WTC11 (cell line): ENCODE measurements around the gene AGTR1. TPM values are rescaled to one million over a fixed set of nuclear protein-coding genes. Genes with fewer than 3 reads are reported as not detected.

Experiments used
- ATAC-seq: fragments of 200-7000 bp; cut with Tn5 transposase; 2 replicates; pipeline ENCODE4 v1.10.0; 2021; ENCODE audit warnings: mild to moderate bottlenecking, moderate library complexity
- CTCF ChIA-PET: fragments of 300-600 bp; sonication (Branson Sonifier 250); formaldehyde crosslinking; loops from one replicate; lab custom pipeline; 2021; ENCODE audit warnings: antibody characterized with exemption; lab: Charles Lee
- POLR2A ChIA-PET: fragments of 350-600 bp; sonication (Branson Sonifier 250); formaldehyde crosslinking; loops from one replicate; lab custom pipeline; 2021; ENCODE audit warnings: antibody characterized with exemption; lab: Charles Lee
- DNase-seq: peaks from one replicate; pipeline ENCODE4 v3.0.0; 2021; ENCODE audit warnings: low spot score
- H3K27ac Mint-ChIP-seq: 2 replicates; pipeline ENCODE4 v1.8.0; 2021; ENCODE audit warnings: mixed read lengths
- H3K27me3 Mint-ChIP-seq: 2 replicates; pipeline ENCODE4 v1.8.0; 2021; ENCODE audit warnings: low read depth, mild to moderate bottlenecking, moderate library complexity, mixed read lengths
- H3K36me3 Mint-ChIP-seq: 2 replicates; pipeline ENCODE4 v1.8.0; 2021; ENCODE audit warnings: mixed read lengths
- H3K4me1 Mint-ChIP-seq: 2 replicates; pipeline ENCODE4 v1.8.0; 2022; ENCODE audit warnings: mixed read lengths
- H3K4me3 Mint-ChIP-seq: 2 replicates; pipeline ENCODE4 v1.8.0; 2021; ENCODE audit warnings: mild to moderate bottlenecking, moderate library complexity, mixed read lengths
- H3K9me3 Mint-ChIP-seq: 2 replicates; pipeline ENCODE4 v1.8.0; 2021; ENCODE audit warnings: mixed read lengths
- CBFB ChIP-seq: sonication (generic); formaldehyde crosslinking; IDR thresholded peaks from 2 replicates; pipeline ENCODE4 v1.8.1; 2022; ENCODE audit warnings: mild to moderate bottlenecking, low read depth, missing genetic modification reagents
- HMGA2 ChIP-seq: fragments of 250-450 bp; sonication (Bioruptor Pico); IDR thresholded peaks from 2 replicates; pipeline ENCODE4 v1.4.0; 2021; ENCODE audit warnings: mild to moderate bottlenecking, moderate library complexity
- IRF2 ChIP-seq: sonication (generic); formaldehyde crosslinking; IDR thresholded peaks from 2 replicates; pipeline ENCODE4 v1.8.0; 2022; ENCODE audit warnings: low read depth, missing genetic modification reagents, borderline replicate concordance
- MXD4 ChIP-seq: fragments of 250-450 bp; sonication (Bioruptor Pico); IDR thresholded peaks from 2 replicates; pipeline ENCODE4 v1.8.0; 2021; ENCODE audit warnings: mild to moderate bottlenecking, moderate library complexity, borderline replicate concordance
- NR2C2 ChIP-seq: sonication (generic); formaldehyde crosslinking; IDR thresholded peaks from 2 replicates; pipeline ENCODE4 v1.8.0; 2022; ENCODE audit warnings: mild to moderate bottlenecking, missing genetic modification reagents
- RORB ChIP-seq: fragments of 250-450 bp; sonication (Bioruptor Pico); IDR thresholded peaks from 2 replicates; pipeline ENCODE4 v1.9.0; 2021; ENCODE audit warnings: mild to moderate bottlenecking
- TP53 ChIP-seq: sonication (generic); formaldehyde crosslinking; IDR thresholded peaks from 2 replicates; pipeline ENCODE4 v1.8.1; 2023; ENCODE audit warnings: mild to moderate bottlenecking, missing genetic modification reagents
- ZBTB21 ChIP-seq: sonication (generic); formaldehyde crosslinking; IDR thresholded peaks from 2 replicates; pipeline ENCODE4 v1.8.1; 2023; ENCODE audit warnings: mild to moderate bottlenecking, missing genetic modification reagents, borderline replicate concordance
- ZNF121 ChIP-seq: sonication (generic); formaldehyde crosslinking; IDR thresholded peaks from 2 replicates; pipeline ENCODE4 v1.8.0; 2023; ENCODE audit warnings: missing genetic modification reagents
- ZNF219 ChIP-seq: sonication (generic); formaldehyde crosslinking; IDR thresholded peaks from 2 replicates; pipeline ENCODE4 v1.8.0; 2023; ENCODE audit warnings: missing genetic modification reagents, mild to moderate bottlenecking, borderline replicate concordance
- ZNF317 ChIP-seq: sonication (generic); formaldehyde crosslinking; IDR thresholded peaks from 2 replicates; pipeline ENCODE4 v1.8.1; 2023; ENCODE audit warnings: low read depth, mild to moderate bottlenecking, moderate library complexity, missing genetic modification reagents, borderline replicate concordance
- ZNF416 ChIP-seq: fragments of 250-450 bp; sonication (Bioruptor Pico); IDR thresholded peaks from 2 replicates; pipeline ENCODE4 v1.9.0; 2021; ENCODE audit warnings: mild to moderate bottlenecking, inconsistent platforms
- ZNF423 ChIP-seq: fragments of 250-450 bp; sonication (Bioruptor Pico); IDR thresholded peaks from 2 replicates; pipeline ENCODE4 v2.1.2; 2022; ENCODE audit warnings: mild to moderate bottlenecking, moderate library complexity
- total RNA-seq: library from RNA; stranded (reverse); gene quantifications from 3 replicates; pipeline ENCODE4 v1.2.3, GENCODE V29; 2021
- TF ChIP-seq, protein P1 (sequence below): sonication (generic); formaldehyde crosslinking; IDR thresholded peaks from 2 replicates; pipeline ENCODE4 v1.8.1; 2023; ENCODE audit warnings: mild to moderate bottlenecking, moderate library complexity, missing genetic modification reagents
- TF ChIP-seq, protein P2 (sequence below): sonication (generic); formaldehyde crosslinking; IDR thresholded peaks from 2 replicates; pipeline ENCODE4 v1.8.1; 2023; ENCODE audit warnings: mild to moderate bottlenecking, missing genetic modification reagents, borderline replicate concordance
- TF ChIP-seq, protein P3 (sequence below): sonication (generic); formaldehyde crosslinking; conservative IDR thresholded peaks from 2 replicates; pipeline ENCODE4 v1.8.1; 2023; ENCODE audit warnings: mild to moderate bottlenecking, low read depth, missing genetic modification reagents, moderate library complexity
- TF ChIP-seq, protein P4 (sequence below): fragments of 250-450 bp; sonication (Bioruptor Pico); IDR thresholded peaks from 2 replicates; pipeline ENCODE4 v2.1.2; 2022; ENCODE audit warnings: mild to moderate bottlenecking, moderate library complexity
- TF ChIP-seq, protein P5 (sequence below): fragments of 250-450 bp; sonication (Bioruptor Pico); IDR thresholded peaks from 2 replicates; pipeline ENCODE4 v1.9.0; 2021; ENCODE audit warnings: mild to moderate bottlenecking

AGTR1 gene
- total RNA-seq, 1 experiment from 2014 or later, result 0.13 TPM

DNA sequence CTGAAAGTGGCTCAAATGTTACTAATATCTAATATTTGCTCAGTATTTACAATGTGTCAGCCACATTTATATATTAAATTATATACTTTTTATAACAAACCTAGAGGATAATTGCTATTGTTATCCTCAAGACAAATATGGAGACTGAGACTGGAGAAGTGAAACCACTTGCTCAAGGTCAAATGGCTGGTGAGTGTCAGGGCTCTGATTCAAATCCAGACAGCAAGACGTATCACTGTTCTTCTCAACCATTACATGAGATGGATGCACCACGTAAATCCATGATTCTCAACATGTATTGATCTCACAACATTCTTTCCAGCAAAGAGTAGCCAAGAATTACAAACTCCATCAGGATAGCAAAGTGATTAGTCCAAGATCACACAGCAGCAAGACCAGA is 76.1 kb downstream of the AGTR1 start:
- H3K27me3 Mint-ChIP-seq, result no peaks in the 10 kb centered on the region
- ChIA-PET POLR2A (no interaction called here), CTCF (no interaction called here)
- H3K36me3 Mint-ChIP-seq, result no peaks in the 10 kb centered on the region
- H3K27ac Mint-ChIP-seq, result no peak overlapping the region
- H3K4me3 Mint-ChIP-seq, result no peak overlapping the region
- no peaks in the 10 kb centered on the region for H3K4me1 Mint-ChIP-seq
- TF ChIP-seq MXD4 (CRISPR knock-in tag), result no peak
- TF ChIP-seq ZBTB21 (CRISPR knock-in tag), result no peak
- TF ChIP-seq, protein P1, sequence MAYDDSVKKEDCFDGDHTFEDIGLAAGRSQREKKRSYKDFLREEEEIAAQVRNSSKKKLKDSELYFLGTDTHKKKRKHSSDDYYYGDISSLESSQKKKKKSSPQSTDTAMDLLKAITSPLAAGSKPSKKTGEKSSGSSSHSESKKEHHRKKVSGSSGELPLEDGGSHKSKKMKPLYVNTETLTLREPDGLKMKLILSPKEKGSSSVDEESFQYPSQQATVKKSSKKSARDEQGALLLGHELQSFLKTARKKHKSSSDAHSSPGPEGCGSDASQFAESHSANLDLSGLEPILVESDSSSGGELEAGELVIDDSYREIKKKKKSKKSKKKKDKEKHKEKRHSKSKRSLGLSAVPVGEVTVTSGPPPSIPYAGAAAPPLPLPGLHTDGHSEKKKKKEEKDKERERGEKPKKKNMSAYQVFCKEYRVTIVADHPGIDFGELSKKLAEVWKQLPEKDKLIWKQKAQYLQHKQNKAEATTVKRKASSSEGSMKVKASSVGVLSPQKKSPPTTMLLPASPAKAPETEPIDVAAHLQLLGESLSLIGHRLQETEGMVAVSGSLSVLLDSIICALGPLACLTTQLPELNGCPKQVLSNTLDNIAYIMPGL, result no peak
- TF ChIP-seq ZNF121 (CRISPR knock-in tag), result no peak
- TF ChIP-seq NR2C2 (CRISPR knock-in tag), result no peak
- TF ChIP-seq, protein P2, sequence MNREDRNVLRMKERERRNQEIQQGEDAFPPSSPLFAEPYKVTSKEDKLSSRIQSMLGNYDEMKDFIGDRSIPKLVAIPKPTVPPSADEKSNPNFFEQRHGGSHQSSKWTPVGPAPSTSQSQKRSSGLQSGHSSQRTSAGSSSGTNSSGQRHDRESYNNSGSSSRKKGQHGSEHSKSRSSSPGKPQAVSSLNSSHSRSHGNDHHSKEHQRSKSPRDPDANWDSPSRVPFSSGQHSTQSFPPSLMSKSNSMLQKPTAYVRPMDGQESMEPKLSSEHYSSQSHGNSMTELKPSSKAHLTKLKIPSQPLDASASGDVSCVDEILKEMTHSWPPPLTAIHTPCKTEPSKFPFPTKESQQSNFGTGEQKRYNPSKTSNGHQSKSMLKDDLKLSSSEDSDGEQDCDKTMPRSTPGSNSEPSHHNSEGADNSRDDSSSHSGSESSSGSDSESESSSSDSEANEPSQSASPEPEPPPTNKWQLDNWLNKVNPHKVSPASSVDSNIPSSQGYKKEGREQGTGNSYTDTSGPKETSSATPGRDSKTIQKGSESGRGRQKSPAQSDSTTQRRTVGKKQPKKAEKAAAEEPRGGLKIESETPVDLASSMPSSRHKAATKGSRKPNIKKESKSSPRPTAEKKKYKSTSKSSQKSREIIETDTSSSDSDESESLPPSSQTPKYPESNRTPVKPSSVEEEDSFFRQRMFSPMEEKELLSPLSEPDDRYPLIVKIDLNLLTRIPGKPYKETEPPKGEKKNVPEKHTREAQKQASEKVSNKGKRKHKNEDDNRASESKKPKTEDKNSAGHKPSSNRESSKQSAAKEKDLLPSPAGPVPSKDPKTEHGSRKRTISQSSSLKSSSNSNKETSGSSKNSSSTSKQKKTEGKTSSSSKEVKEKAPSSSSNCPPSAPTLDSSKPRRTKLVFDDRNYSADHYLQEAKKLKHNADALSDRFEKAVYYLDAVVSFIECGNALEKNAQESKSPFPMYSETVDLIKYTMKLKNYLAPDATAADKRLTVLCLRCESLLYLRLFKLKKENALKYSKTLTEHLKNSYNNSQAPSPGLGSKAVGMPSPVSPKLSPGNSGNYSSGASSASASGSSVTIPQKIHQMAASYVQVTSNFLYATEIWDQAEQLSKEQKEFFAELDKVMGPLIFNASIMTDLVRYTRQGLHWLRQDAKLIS (CRISPR knock-in tag), result no peak
- no peak for TF ChIP-seq ZNF219 (CRISPR knock-in tag)
- TF ChIP-seq ZNF416, result no peak
- TF ChIP-seq, protein P3, sequence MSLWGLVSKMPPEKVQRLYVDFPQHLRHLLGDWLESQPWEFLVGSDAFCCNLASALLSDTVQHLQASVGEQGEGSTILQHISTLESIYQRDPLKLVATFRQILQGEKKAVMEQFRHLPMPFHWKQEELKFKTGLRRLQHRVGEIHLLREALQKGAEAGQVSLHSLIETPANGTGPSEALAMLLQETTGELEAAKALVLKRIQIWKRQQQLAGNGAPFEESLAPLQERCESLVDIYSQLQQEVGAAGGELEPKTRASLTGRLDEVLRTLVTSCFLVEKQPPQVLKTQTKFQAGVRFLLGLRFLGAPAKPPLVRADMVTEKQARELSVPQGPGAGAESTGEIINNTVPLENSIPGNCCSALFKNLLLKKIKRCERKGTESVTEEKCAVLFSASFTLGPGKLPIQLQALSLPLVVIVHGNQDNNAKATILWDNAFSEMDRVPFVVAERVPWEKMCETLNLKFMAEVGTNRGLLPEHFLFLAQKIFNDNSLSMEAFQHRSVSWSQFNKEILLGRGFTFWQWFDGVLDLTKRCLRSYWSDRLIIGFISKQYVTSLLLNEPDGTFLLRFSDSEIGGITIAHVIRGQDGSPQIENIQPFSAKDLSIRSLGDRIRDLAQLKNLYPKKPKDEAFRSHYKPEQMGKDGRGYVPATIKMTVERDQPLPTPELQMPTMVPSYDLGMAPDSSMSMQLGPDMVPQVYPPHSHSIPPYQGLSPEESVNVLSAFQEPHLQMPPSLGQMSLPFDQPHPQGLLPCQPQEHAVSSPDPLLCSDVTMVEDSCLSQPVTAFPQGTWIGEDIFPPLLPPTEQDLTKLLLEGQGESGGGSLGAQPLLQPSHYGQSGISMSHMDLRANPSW (CRISPR knock-in tag), result no peak
- no peak for TF ChIP-seq ZNF317 (CRISPR knock-in tag)
- no peak for TF ChIP-seq CBFB (CRISPR knock-in tag)
- TF ChIP-seq RORB, result no peak
- TF ChIP-seq, protein P4, sequence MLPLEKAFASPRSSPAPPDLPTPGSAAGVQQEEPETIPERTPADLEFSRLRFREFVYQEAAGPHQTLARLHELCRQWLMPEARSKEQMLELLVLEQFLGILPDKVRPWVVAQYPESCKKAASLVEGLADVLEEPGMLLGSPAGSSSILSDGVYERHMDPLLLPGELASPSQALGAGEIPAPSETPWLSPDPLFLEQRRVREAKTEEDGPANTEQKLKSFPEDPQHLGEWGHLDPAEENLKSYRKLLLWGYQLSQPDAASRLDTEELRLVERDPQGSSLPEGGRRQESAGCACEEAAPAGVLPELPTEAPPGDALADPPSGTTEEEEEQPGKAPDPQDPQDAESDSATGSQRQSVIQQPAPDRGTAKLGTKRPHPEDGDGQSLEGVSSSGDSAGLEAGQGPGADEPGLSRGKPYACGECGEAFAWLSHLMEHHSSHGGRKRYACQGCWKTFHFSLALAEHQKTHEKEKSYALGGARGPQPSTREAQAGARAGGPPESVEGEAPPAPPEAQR (CRISPR knock-in tag), result no peak
- no peak for TF ChIP-seq IRF2 (CRISPR knock-in tag)
- TF ChIP-seq ZNF423 (CRISPR knock-in tag), result no peak
- TF ChIP-seq TP53 (CRISPR knock-in tag), result no peak
- no peak for TF ChIP-seq HMGA2 (CRISPR knock-in tag)
- TF ChIP-seq, protein P5, sequence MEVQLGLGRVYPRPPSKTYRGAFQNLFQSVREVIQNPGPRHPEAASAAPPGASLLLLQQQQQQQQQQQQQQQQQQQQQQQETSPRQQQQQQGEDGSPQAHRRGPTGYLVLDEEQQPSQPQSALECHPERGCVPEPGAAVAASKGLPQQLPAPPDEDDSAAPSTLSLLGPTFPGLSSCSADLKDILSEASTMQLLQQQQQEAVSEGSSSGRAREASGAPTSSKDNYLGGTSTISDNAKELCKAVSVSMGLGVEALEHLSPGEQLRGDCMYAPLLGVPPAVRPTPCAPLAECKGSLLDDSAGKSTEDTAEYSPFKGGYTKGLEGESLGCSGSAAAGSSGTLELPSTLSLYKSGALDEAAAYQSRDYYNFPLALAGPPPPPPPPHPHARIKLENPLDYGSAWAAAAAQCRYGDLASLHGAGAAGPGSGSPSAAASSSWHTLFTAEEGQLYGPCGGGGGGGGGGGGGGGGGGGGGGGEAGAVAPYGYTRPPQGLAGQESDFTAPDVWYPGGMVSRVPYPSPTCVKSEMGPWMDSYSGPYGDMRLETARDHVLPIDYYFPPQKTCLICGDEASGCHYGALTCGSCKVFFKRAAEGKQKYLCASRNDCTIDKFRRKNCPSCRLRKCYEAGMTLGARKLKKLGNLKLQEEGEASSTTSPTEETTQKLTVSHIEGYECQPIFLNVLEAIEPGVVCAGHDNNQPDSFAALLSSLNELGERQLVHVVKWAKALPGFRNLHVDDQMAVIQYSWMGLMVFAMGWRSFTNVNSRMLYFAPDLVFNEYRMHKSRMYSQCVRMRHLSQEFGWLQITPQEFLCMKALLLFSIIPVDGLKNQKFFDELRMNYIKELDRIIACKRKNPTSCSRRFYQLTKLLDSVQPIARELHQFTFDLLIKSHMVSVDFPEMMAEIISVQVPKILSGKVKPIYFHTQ (CRISPR knock-in tag), result no peak
- ATAC-seq (no peak), DNase-seq (no peak)
- no peaks in the 10 kb centered on the region for H3K9me3 Mint-ChIP-seq
